Measurements from ENCODE around the gene ITPR3. TPM values are rescaled to one million over a fixed set of nuclear protein-coding genes. Genes with fewer than 3 reads are reported as not detected.
A peak's percentile ranks its signal among the peaks of the same experiment; 100 is the strongest.

Gene ITPR3
- total RNA-seq, 4 donors from 2014 or later: 174 to 206 (median 199) TPM

DNA sequence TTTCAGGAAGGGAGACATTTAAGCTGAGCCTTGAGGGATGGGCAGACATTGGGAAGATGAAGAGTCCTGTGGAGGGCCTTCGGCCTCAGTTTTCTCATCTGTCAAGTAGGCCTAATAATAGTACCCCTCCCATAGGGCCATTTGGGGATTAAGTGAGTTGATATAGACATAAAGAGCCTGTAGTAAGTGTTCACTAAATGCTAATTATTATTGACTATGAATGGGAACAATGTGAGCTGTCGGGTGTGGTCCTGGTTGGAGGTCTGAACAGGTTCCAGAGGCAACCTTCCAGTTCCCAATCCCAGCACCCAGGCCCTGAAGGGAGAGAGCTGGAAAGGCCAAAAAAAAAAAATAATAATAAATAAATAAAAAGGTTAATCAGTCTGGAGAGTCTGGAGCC is 14.5 kb upstream of the ITPR3 start:
- no peak overlapping the region for H3K4me3 ChIP-seq
- H3K27ac ChIP-seq: no peak overlapping the region
- no peak for DNase-seq (ENCODE audit: low spot score in 2 of 2)
- H3K9me3 ChIP-seq: no peaks in the 10 kb centered on the region
- H3K27me3 ChIP-seq: no peaks in the 10 kb centered on the region
- no peaks in the 10 kb centered on the region for H3K36me3 ChIP-seq
- no peak for TF ChIP-seq EP300 (IDR thresholded peaks at IDR 0.05)
- no peak for TF ChIP-seq POLR2A (IDR thresholded peaks at IDR 0.05)
- no peak for TF ChIP-seq POLR2AphosphoS5 (IDR thresholded peaks at IDR 0.05)
- TF ChIP-seq, protein P1, sequence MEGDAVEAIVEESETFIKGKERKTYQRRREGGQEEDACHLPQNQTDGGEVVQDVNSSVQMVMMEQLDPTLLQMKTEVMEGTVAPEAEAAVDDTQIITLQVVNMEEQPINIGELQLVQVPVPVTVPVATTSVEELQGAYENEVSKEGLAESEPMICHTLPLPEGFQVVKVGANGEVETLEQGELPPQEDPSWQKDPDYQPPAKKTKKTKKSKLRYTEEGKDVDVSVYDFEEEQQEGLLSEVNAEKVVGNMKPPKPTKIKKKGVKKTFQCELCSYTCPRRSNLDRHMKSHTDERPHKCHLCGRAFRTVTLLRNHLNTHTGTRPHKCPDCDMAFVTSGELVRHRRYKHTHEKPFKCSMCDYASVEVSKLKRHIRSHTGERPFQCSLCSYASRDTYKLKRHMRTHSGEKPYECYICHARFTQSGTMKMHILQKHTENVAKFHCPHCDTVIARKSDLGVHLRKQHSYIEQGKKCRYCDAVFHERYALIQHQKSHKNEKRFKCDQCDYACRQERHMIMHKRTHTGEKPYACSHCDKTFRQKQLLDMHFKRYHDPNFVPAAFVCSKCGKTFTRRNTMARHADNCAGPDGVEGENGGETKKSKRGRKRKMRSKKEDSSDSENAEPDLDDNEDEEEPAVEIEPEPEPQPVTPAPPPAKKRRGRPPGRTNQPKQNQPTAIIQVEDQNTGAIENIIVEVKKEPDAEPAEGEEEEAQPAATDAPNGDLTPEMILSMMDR (IDR thresholded peaks at IDR 0.05): no peak
- WGBS: 50% methylated on average over 2 of the region's 2 CpGs
- H3K4me1 ChIP-seq: peaks cover 46% of the 10 kb centered on the region

- TF ChIP-seq, protein P1 (IDR thresholded peaks at IDR 0.05): no peak
- TF ChIP-seq EP300 (IDR thresholded peaks at IDR 0.05): no peak
- no peak for TF ChIP-seq POLR2A (IDR thresholded peaks at IDR 0.05)
- no peak for TF ChIP-seq POLR2AphosphoS5 (IDR thresholded peaks at IDR 0.05)
- peaks cover 46% of the 10 kb centered on the region for H3K4me1 ChIP-seq
- H3K27me3 ChIP-seq: no peaks in the 10 kb centered on the region
- no peaks in the 10 kb centered on the region for H3K9me3 ChIP-seq
- H3K36me3 ChIP-seq: no peaks in the 10 kb centered on the region
- DNase-seq (ENCODE audit: low spot score in 2 of 2): peak in 1 of 2 donors; percentile 59
- H3K4me3 ChIP-seq: no peak overlapping the region
- H3K27ac ChIP-seq: no peak overlapping the region
- 67% methylated on average over 7 of the region's 8 CpGs for WGBS
These were observed 13.9 kb upstream of the ITPR3 start for GRCh38 chr6:33607126-33607783.

GRCh38 chr6:33607784-33608161 is 13.3 kb upstream of the ITPR3 start:
- peak in 1 of 2 donors; percentile 74 for DNase-seq (ENCODE audit: low spot score in 2 of 2)
- WGBS: 59% methylated on average over 4 of the region's 5 CpGs
- H3K36me3 ChIP-seq: no peaks in the 10 kb centered on the region
- H3K27ac ChIP-seq: no peak overlapping the region
- no peak overlapping the region for H3K4me3 ChIP-seq
- no peaks in the 10 kb centered on the region for H3K27me3 ChIP-seq
- H3K4me1 ChIP-seq: peaks cover 46% of the 10 kb centered on the region
- H3K9me3 ChIP-seq: no peaks in the 10 kb centered on the region
- TF ChIP-seq, protein P1 (IDR thresholded peaks at IDR 0.05): peak in 1 of 2 donors; percentile 21
- no peak for TF ChIP-seq POLR2A (IDR thresholded peaks at IDR 0.05)
- TF ChIP-seq EP300 (IDR thresholded peaks at IDR 0.05): no peak

DNA sequence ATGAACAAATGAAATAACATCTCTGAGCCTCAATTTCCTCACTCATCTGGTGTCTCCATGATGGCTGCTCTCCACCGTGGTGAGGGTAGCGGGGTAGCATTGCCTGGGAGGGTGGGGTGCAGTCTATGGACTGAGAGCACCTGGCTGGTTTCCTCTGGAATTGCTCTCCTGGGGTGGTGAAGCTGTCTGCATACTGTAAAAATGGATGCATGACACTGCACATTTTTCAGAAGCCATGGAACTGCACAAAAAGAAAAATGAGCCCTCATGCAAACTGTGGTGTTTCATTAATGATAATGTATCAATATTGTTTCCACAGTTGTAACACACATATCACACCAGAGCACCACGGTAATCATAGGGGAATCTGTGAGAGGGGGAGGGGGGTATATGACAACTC is 12.1 kb upstream of the ITPR3 start:
- TF ChIP-seq POLR2AphosphoS5 (IDR thresholded peaks at IDR 0.05): no peak
- TF ChIP-seq POLR2A (IDR thresholded peaks at IDR 0.05): no peak
- TF ChIP-seq, protein P1 (IDR thresholded peaks at IDR 0.05): no peak
- TF ChIP-seq EP300 (IDR thresholded peaks at IDR 0.05): no peak
- 67% methylated on average over 2 of the region's 3 CpGs for WGBS
- Histone ChIP-seq H3K9me3 (no peaks in the 10 kb centered on the region), H3K27me3 (no peaks in the 10 kb centered on the region), H3K4me3 (no peak overlapping the region), H3K4me1 (peaks cover 56% of the 10 kb centered on the region), H3K27ac (no peak overlapping the region), H3K36me3 (no peaks in the 10 kb centered on the region)
- no peak for DNase-seq (ENCODE audit: low spot score in 2 of 2)

- H3K27me3 ChIP-seq: no peaks in the 10 kb centered on the region
- DNase-seq (ENCODE audit: low spot score in 2 of 2): peak in 1 of 2 donors; percentile 86
- H3K4me1 ChIP-seq: peaks cover 60% of the 10 kb centered on the region
- WGBS: 29% methylated on average over 2 of the region's 6 CpGs
- H3K27ac ChIP-seq: peak overlapping the region; percentile 51
- H3K4me3 ChIP-seq: no peak overlapping the region
- no peak for TF ChIP-seq POLR2AphosphoS5 (IDR thresholded peaks at IDR 0.05)
- no peak for TF ChIP-seq POLR2A (IDR thresholded peaks at IDR 0.05)
- TF ChIP-seq, protein P1 (IDR thresholded peaks at IDR 0.05): no peak
- TF ChIP-seq EP300 (IDR thresholded peaks at IDR 0.05): no peak
- no peaks in the 10 kb centered on the region for H3K9me3 ChIP-seq
- H3K36me3 ChIP-seq: no peaks in the 10 kb centered on the region
These were observed 11.6 kb upstream of the ITPR3 start for GRCh38 chr6:33609528-33609927.

All from suprapubic skin (tissue), 4 donors.